ENCODE data around the gene TRAK2. TPM values are rescaled to one million over a fixed set of nuclear protein-coding genes. Genes with fewer than 3 reads are reported as not detected.

The TRAK2 gene
- polyA plus RNA-seq, 10 donors: 26.0 to 37.4 (median 32.3) TPM

GRCh38 chr2:201366146-201366545 lies 85.1 kb downstream of the TRAK2 start:
- DNase-seq: no peak

- DNase-seq: peak in 1 of 3 donors; percentile 52
Measured at GRCh38 chr2:201363857-201364560, 87.2 kb downstream of the TRAK2 start.

DNA sequence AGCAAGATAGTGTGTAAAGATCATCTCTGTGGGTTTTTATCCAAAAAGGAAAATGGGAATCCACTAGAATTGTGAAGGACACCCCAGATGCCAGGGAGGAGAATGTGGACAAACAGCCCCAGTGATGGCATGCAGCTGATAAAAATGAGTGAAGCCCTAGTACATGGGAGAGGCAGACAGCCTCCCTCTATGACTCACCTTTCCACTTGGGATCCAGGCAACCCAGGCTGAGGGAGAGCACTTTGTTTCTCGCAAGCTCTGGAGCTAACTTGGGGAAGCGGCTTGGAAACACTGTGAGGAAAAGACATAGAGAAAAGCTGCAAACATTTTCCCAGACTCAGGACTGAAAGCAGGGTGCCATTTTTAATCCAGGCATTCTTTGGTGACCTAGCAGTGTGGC lies 88.9 kb downstream of the TRAK2 start:
- no peak for DNase-seq

DNA sequence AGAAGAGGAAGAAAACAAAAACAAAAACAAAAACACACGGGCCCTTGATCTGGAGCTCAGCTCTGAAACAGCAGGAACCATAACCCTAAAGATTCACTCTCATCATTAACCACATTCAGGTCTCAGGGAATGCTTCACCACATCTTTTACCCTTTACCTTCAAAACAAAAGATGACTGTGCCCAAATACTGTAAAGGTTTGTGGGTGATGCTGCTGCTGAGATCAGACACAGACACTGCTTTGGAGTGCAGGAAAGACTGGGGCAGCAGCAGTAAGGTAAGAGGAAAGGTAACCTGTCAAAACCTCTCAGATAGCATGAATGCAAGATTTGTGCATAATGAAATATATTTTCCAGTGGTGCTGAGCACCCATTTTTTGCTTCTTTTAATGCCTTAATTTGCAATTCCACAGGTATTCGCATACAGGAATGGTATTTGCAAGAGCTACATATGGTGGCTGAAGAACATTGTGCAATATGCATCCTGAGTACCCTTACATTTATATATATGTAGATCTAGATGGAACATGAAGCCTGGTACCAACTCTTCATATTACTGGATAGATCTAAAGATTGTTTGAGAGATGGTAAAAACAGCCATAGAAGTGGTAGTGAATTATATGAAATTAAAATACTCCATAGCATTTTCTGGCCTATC lies 90.1 kb downstream of the TRAK2 start:
- no peak for DNase-seq

- DNase-seq: no peak
Measured at GRCh38 chr2:201360256-201360655, 91.0 kb downstream of the TRAK2 start.

DNA sequence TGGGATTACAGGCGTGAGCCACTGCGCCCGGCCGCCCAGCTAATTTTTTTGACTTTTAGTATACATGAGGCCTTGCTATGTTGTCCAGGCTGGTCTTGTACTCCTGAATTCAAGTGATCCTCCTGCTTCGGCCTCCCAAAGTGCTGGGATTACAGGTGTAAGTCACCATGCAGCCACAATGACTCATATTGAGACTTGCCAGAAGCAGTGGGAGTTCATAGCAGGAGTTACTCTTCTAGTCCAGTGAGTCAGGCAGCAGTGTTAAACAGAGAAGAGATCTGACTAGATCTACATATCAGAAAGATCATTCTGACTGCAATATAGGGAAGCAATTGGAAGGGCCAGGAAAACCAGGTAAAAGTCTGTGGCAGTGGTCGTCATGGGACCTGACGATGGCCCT lies 92.6 kb downstream of the TRAK2 start:
- peak in 1 of 3 donors; percentile 66 for DNase-seq

DNA sequence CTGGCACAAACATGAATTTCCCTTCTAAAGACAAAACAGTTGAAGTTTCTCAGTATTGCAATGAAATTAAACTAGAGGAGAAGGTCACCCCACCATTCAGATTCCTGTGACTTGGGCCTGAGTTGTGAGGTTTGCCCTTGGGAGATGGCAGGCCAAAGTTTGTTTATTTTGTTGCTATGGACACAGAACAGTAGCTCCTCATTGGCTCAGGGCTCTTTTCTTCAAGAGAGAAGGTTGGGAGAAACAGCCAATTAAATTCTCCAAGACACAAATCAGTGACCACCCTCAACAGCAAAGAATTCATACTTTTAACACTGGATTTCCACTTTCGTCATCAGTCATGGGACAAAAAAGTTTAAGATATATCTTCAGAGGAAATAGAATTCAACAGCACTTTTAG lies 94.0 kb downstream of the TRAK2 start, which contains the start of gene FLACC1:
Gene FLACC1 (minus strand): TSS at position 125 of the 400 bp plus-strand sequence. CDS start 5,941 bp downstream, outside the sequence.
- peak; percentile 62 to 91 (median 84) for DNase-seq

DNA sequence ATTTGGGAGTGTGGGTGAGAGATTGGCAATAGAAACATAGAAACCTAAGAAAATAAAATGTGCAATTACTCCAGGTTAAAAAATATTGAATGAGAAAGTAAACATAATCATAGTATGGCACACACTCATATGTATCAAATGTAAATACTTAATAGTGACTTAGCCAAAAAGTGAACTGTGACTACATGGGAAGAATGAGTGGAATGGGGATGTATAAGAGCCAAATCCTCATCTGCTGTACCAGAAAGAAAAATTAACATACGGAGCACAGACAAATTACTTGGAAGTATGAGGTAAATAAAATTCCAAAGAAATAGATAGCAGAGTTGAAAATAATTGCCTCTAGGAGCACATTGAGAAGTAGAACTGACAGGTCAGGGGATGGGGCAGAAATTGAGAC lies 98.1 kb downstream of the TRAK2 start:
- peak in 1 of 3 donors; percentile 46 for DNase-seq

DNA sequence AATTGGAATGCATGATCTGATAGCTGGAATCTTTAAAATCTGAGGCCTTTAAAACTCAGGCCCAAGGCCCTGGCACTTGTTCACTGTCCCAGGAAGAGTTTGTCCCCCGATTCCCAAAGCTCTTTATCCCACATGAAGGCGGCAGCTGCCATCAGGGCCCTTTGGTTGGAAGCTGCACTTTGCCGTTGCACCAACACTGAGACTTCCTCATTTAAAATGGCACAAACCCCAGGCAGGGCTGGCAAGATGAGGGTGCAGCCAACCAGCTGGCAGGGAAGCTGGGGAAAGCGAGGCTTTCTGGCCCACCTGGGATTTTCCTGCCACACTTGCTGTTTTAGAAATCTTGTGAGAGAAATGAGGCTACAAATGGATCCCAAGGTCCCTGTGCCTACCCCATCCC lies 100.4 kb downstream of the TRAK2 start:
- DNase-seq: no peak

- no peak for DNase-seq
Measured at GRCh38 chr2:201349601-201350000, 101.7 kb downstream of the TRAK2 start.

- DNase-seq: no peak
Measured at GRCh38 chr2:201348758-201349157, 102.5 kb downstream of the TRAK2 start.

- no peak for DNase-seq
Measured at GRCh38 chr2:201347138-201347537, 104.1 kb downstream of the TRAK2 start.

GRCh38 chr2:201345625-201346213 lies 105.5 kb downstream of the TRAK2 start:
- DNase-seq: peak in 1 of 3 donors; percentile 31

DNA sequence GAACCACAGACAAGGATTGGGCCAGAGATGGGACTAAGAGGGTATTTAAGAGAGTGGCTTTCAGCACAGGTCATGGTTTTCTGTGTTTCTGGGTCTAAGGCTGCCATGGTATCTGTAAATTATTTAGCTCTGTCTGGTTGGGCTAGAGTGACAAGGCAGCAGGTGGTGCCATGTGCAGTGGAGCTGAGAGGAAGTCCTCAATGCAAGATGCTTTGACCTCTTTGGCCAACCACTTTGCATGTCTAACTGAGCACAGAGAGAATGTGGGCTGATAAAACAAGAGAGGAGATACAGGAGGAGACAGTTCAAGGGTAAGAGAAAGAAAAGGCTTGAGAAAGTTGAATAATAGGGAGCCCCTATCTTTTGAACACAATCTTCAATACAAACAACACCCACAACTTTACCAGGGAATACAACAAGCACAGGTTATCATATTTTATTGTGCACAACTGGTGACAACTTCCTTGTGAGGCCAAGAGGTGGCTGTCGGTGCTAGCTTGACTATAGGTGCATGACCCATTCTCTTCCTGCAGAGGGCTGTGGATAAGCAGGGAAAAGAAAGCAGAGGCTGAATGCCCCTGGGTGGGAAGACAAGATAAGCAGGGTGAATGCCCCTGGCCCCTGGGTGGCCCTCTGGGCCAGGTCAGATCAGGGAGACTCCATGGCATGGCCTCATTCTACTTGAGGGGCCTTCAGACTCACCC lies 106.4 kb downstream of the TRAK2 start:
- no peak for DNase-seq

- no peak for DNase-seq
Measured at GRCh38 chr2:201343559-201343958, 107.7 kb downstream of the TRAK2 start.

DNA sequence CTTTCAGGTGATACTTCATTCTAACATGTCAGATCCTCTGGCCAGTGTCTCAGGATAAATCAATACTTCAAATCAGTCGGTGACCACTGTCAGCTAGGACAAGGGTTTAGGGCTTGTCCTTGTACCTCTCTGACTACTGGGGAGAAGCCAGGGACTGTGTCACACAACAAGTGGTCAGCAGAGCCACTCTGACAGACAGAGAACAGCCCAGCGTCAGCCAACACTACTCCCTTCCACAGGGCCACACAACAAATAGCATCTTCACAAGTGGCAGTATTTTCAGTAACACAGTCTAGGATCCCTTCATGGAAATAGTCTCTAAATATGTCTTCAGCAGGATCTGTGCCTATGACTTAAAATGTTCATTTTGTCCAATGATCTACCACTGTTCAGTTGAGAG lies 108.3 kb downstream of the TRAK2 start:
- DNase-seq: no peak

DNA sequence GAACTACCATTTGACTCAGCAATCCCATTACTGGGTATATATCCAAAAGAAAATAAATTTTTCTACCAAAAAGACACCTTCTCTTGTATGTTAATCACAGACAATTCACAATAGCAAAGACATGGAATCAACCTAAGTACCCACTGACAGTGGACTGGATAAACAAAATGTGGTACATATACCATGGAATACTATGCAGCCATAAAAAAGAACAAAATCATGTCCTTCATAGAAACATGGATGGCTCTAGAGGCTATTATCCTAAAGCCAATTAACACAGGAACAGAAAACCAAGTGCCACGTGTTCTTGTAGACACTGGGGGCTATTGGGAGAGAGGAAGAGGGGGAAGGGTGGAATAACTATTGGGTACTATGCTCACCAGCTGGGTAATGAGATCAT lies 121.8 kb downstream of the TRAK2 start:
- DNase-seq: no peak

DNA sequence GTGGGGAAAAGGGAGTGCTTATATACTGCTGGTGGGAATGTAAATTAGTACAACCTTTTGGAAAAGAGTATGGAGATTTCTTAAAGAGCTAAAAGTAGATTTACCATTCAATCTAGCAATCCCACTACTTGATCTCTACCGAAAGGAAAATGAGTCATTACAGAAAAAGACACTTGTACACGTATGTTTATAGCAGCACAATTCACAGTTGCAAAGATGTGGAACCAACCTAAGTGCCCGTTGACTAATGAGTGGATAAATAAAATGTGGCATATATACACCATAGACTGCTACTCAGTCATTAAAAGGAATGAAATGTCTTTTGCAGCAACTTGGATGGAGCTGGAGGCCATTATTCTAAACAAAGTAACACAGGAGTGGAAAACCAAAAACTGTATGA lies 123.6 kb downstream of the TRAK2 start:
- DNase-seq: no peak
